Smooth muscle cell (in vitro differentiated cells): ENCODE results near the gene ARSJ. TPM values are rescaled to one million over a fixed set of nuclear protein-coding genes. Genes with fewer than 3 reads are reported as not detected.

Source experiments
- DNase-seq: peaks from one replicate; lab custom pipeline; 2025; ENCODE audit not compliant: unreplicated experiment; lab: John Stamatoyannopoulos, UW
- H2AFZ ChIP-seq: fragments of 200-600 bp; sonication (generic); 2 replicates; pipeline ENCODE4 v1.6.0; 2016; ENCODE audit warnings: antibody characterized with exemption, low read depth, mild to moderate bottlenecking
- H3F3A ChIP-seq: fragments of 200-600 bp; sonication (generic); 2 replicates; pipeline ENCODE4 v1.6.0; 2017; ENCODE audit warnings: antibody characterized with exemption, low read depth
- H3K27ac ChIP-seq: fragments of 200-600 bp; sonication (generic); 2 replicates; pipeline ENCODE4 v1.5.1; 2016; ENCODE audit warnings: low read depth, mild to moderate bottlenecking
- H3K27me3 ChIP-seq: fragments of 200-600 bp; sonication (generic); 2 replicates; pipeline ENCODE4 v1.6.1; 2016; ENCODE audit warnings: low read depth, mild to moderate bottlenecking
- H3K36me3 ChIP-seq: fragments of 200-600 bp; sonication (generic); 2 replicates; pipeline ENCODE4 v1.5.1; 2016; ENCODE audit warnings: low read depth
- H3K4me1 ChIP-seq: fragments of 200-600 bp; sonication (generic); 2 replicates; pipeline ENCODE4 v1.5.1; 2016; ENCODE audit warnings: low read depth
- H3K4me2 ChIP-seq: fragments of 200-600 bp; sonication (generic); 2 replicates; pipeline ENCODE4 v1.6.0; 2016; ENCODE audit warnings: mild to moderate bottlenecking
- H3K4me3 ChIP-seq: fragments of 200-600 bp; sonication (generic); 2 replicates; pipeline ENCODE4 v1.5.1; 2016; ENCODE audit warnings: mild to moderate bottlenecking
- H3K79me2 ChIP-seq: fragments of 200-600 bp; sonication (generic); 2 replicates; pipeline ENCODE4 v1.6.0; 2016; ENCODE audit warnings: low read depth, mild to moderate bottlenecking
- H3K9ac ChIP-seq: fragments of 200-600 bp; sonication (generic); 2 replicates; pipeline ENCODE4 v1.6.0; 2016; ENCODE audit warnings: low read depth
- H3K9me3 ChIP-seq: fragments of 200-600 bp; sonication (generic); replicated peaks from 2 replicates; pipeline ENCODE4 v1.5.1; 2016; ENCODE audit warnings: low read depth
- H4K20me1 ChIP-seq: fragments of 200-600 bp; sonication (generic); 2 replicates; pipeline ENCODE4 v1.6.0; 2016; ENCODE audit warnings: low read depth
- CTCF ChIP-seq: fragments of 200-600 bp; sonication (generic); IDR thresholded peaks from 2 replicates; pipeline ENCODE4 v1.5.1; 2017; ENCODE audit warnings: borderline replicate concordance, mild to moderate bottlenecking, antibody characterized with exemption; ENCODE audit not compliant: insufficient read depth, poor library complexity, severe bottlenecking
- WGBS: methylation state at CpG from one replicate; pipeline ENCODE4 v1.1.7; 2016; ENCODE audit warnings: low lambda C conversion rate; 5-methylcytosine and 5-hydroxymethylcytosine counted together
- polyA plus RNA-seq: library from polyadenylated mRNA; unstranded; fragments of >200 nt; fragmentation: Nextera tagmentation; extraction: Ambion mirVana; gene quantifications from 2 replicates; pipeline ENCODE4 v1.2.1, GENCODE V29; 2016
- total RNA-seq: library from RNA; depleted of rRNA; stranded (reverse); fragments of >200 nt; gene quantifications from 2 replicates; pipeline ENCODE4 v1.2.3, GENCODE V29; 2014

ARSJ gene
- total and polyA plus RNA-seq, 2 experiments from 2014 or later = 7.9 to 8.8 TPM

GRCh38 chr4:113851816-113852215 is 127.6 kb downstream of the ARSJ start:
- TF ChIP-seq CTCF = no peak
- 75% methylated on average over 5 of the region's 5 CpGs for WGBS

More at GRCh38 chr4:113851816-113852215, 127.6 kb downstream of the ARSJ start:
- Histone ChIP-seq H3K4me3 (no peak overlapping the region), H3K9ac (no peak overlapping the region), H3K79me2 (no peaks in the 10 kb centered on the region), H3K4me1 (no peaks in the 10 kb centered on the region), H2AFZ (no peak overlapping the region), H3K36me3 (no peaks in the 10 kb centered on the region), H3F3A (no peaks in the 10 kb centered on the region), H3K4me2 (no peak overlapping the region), H3K27me3 (no peaks in the 10 kb centered on the region), H4K20me1 (no peaks in the 10 kb centered on the region), H3K27ac (no peak overlapping the region), H3K9me3 (no peaks in the 10 kb centered on the region)
- no peak for DNase-seq

Other genes with a start within 250 kb of the ARSJ start
- gene CAMK2D, start 217.9 kb downstream of the ARSJ start, total RNA-seq = 36.0 and 45.3 TPM in 2 replicates
- gene CAMK2D, start 217.9 kb downstream of the ARSJ start, polyA plus RNA-seq = 14.2 and 17.2 TPM in 2 replicates